ENCODE measurements around the gene ATE1. TPM values are rescaled to one million over a fixed set of nuclear protein-coding genes. Genes with fewer than 3 reads are reported as not detected.

ATE1 gene
- total and polyA plus RNA-seq, 2 of the 4 experiments (the other 2 are of a cell fraction) = 6.4 to 27.8 TPM

GRCh38 chr10:121974535-121975294 lies 46.9 kb upstream of the ATE1 start, which contains the start of gene NSMCE4A:
Gene NSMCE4A, minus strand, starts transcription at chr10:121975217. Its CDS starts 52 bp downstream, at chr10:121975165.
- Histone ChIP-seq H3K4me1 (ENCODE audit: control insufficient read depth, insufficient read depth, low read length) (peaks cover 2% of the 10 kb centered on the region; the same call in 1 of the 2 replicates), H3K9ac (ENCODE audit: low read depth, low read length) (peak within 1 kb of the TSS; percentile 84), H3K18ac (ENCODE audit: low read depth, low read length) (no peak within 1 kb of the TSS), H3K4ac (ENCODE audit: low read depth, low read length) (peak within 1 kb of the TSS; percentile 53), H4K8ac (ENCODE audit: low read depth in 2 of 2, low read length in 2 of 2) (peak within 1 kb of the TSS; percentile 67 to 95), H3K27ac (ENCODE audit: insufficient read depth, low read length) (peak within 1 kb of the TSS; percentile 57), H3K79me1 (ENCODE audit: low read depth in 1 of 2, low read length in 2 of 2) (peaks cover 8 to 13% of the 10 kb centered on the region in 2 experiments), H2AFZ (replicated peaks; ENCODE audit: low read length, poor library complexity) (peak within 1 kb of the TSS; percentile 99), H4K5ac (ENCODE audit: low read depth, low read length) (peak within 1 kb of the TSS; percentile 73), H3K14ac (replicated peaks; ENCODE audit: low read depth, low read length) (peak within 1 kb of the TSS; percentile 60; the same call in 1 of the 2 replicates), H2BK20ac (ENCODE audit: low read depth, low read length) (no peak within 1 kb of the TSS), H2AK9ac (replicated peaks; ENCODE audit: low read depth, low read length, poor library complexity) (peak within 1 kb of the TSS; percentile 89), H2AK5ac (ENCODE audit: low read depth, low read length) (peak within 1 kb of the TSS; percentile 3; the same call in 1 of the 2 replicates), H3K9me3 (ENCODE audit: control insufficient read depth, insufficient read depth, low read length) (no peaks in the 10 kb centered on the region), H4K20me1 (ENCODE audit: insufficient read depth, low read length) (no peaks in the 10 kb centered on the region), H2BK5ac (ENCODE audit: low read depth, low read length, poor library complexity, severe bottlenecking) (peak within 1 kb of the TSS; percentile 39), H3K9me1 (ENCODE audit: insufficient read depth, low read length) (peaks cover 3% of the 10 kb centered on the region; the same call in 1 of the 2 replicates), H3K4me3 (ENCODE audit: insufficient read depth, low read depth, low read length) (peak within 1 kb of the TSS; percentile 60), H3K23ac (ENCODE audit: low read depth, low read length) (peak within 1 kb of the TSS; percentile 72; the same call in 1 of the 2 replicates), H2BK15ac (ENCODE audit: low read depth, low read length) (no peak within 1 kb of the TSS), H3K4me2 (ENCODE audit: low read depth, low read length) (peak within 1 kb of the TSS; percentile 95), H2BK120ac (ENCODE audit: low read depth, low read length) (no peak within 1 kb of the TSS), H3K27me3 (ENCODE audit: control insufficient read depth, insufficient read depth, low read length) (no peaks in the 10 kb centered on the region), H3K36me3 (ENCODE audit: control insufficient read depth, insufficient read depth, low read length) (peaks cover 2% of the 10 kb centered on the region; the same call in 1 of the 2 replicates), H4K91ac (ENCODE audit: insufficient read depth, low read depth, low read length) (no peak within 1 kb of the TSS; the same call in 1 of the 2 replicates), H3K56ac (ENCODE audit: extremely low read depth, insufficient read depth, low read length) (peak within 1 kb of the TSS; percentile 35; the same call in 1 of the 2 replicates)
- CTCF ChIA-PET = no interaction called here
- no TSS peak for BruUV-seq (replicated peaks)
- dilution Hi-C loops (cut with HindIII; ENCODE audit: low sequenced_read_pairs, unreplicated experiment) (no loop called here), intact Hi-C loops (cut with micrococcal nuclease) (loop anchor here (1.0 kb wide), 2 partner anchors 30 to 138 kb away; no protein-coding TSS in a partner anchor), in situ Hi-C loops (cut with MboI; ENCODE audit: low sequenced_read_pairs) (no loop called here)
- ATAC-seq (ENCODE audit: low read depth) (peak; percentile 92), DNase-seq (peak; percentile 71)
- 0% methylated on average over 64 of the region's 101 CpGs; no CpG with 5 or more reads in 1 of the 2 experiments for WGBS, 2 experiments (ENCODE audit: extremely low coverage in 2 of 2, insufficient read length in 1 of 2)
- POLR2A ChIA-PET (ENCODE audit: unreplicated experiment) = interaction anchor here (0.6 kb wide), 1 partner anchor 23 kb away, joined by 3 read pairs; no protein-coding TSS in a partner anchor
- TF ChIP-seq USF2 (IDR thresholded peaks at IDR 0.05; ENCODE audit: low read depth, low read length) (no peak), RAD21 (IDR thresholded peaks at IDR 0.05; ENCODE audit: low read length) (peak; percentile 49), MXI1 (IDR thresholded peaks at IDR 0.05; ENCODE audit: borderline replicate concordance, low read depth, low read length) (peak; percentile 32; the same call in 1 of the 2 replicates), CTCF (conservative IDR thresholded peaks at IDR 0.05; ENCODE audit: low read depth, low read length) (peak; percentile 71; the same call in 1 of the 2 replicates), SMC3 (IDR thresholded peaks at IDR 0.05; ENCODE audit: low read depth, low read length) (no peak), BHLHE40 (IDR thresholded peaks at IDR 0.05; ENCODE audit: low read depth, low read length) (no peak), ELK1 (IDR thresholded peaks at IDR 0.05; ENCODE audit: borderline replicate concordance, low read depth, low read length) (no peak), CHD1 (IDR thresholded peaks at IDR 0.05; ENCODE audit: low read depth, low read length) (no peak; the same call in 1 of the 2 replicates), POLR2A (IDR thresholded peaks at IDR 0.05; ENCODE audit: low read depth, low read length) (peak; percentile 55; the same call in 1 of the 2 replicates), FOS (IDR thresholded peaks at IDR 0.05; ENCODE audit: low read depth, low read length) (no peak), NFE2L2 (IDR thresholded peaks at IDR 0.05; ENCODE audit: low read depth, low read length) (no peak), MAFK (IDR thresholded peaks at IDR 0.05; ENCODE audit: low read depth, low read length) (no peak), RCOR1 (IDR thresholded peaks at IDR 0.05; ENCODE audit: insufficient replicate concordance, low read length) (no peak), RFX5 (IDR thresholded peaks at IDR 0.05; ENCODE audit: low read depth, low read length) (no peak)
